Mononuclear cell (primary cell): ENCODE data around the gene NTSR1. TPM values are rescaled to one million over a fixed set of nuclear protein-coding genes. Genes with fewer than 3 reads are reported as not detected.

ENCODE experiments used
- H3K27me3 ChIP-seq: 2 replicates; pipeline ENCODE4 v1.6.0; 2011; ENCODE audit warnings: low read length, control low read depth; ENCODE audit not compliant: insufficient read depth
- H3K4me1 ChIP-seq: 2 replicates; pipeline ENCODE4 v1.5.1; 2011; ENCODE audit warnings: mild to moderate bottlenecking, low read length, control low read depth; ENCODE audit not compliant: insufficient read depth
- H3K4me3 ChIP-seq: 2 replicates; pipeline ENCODE4 v1.5.1; 2011; ENCODE audit warnings: mild to moderate bottlenecking, low read length, moderate library complexity
- H3K9me3 ChIP-seq: 2 replicates; pipeline ENCODE4 v1.5.1; 2011; ENCODE audit warnings: low read depth, mild to moderate bottlenecking, control low read depth, low read length
- total RNA-seq: library from RNA; depleted of rRNA; stranded (reverse); fragments of >200 nt; gene quantifications from one replicate; pipeline ENCODE4 v1.2.3, GENCODE V29; 2012

The NTSR1 gene
- total RNA-seq, 1 donor, result 0.73 TPM

- Histone ChIP-seq H3K4me1 (no peaks in the 10 kb centered on the region), H3K4me3 (no peak overlapping the region), H3K27me3 (no peaks in the 10 kb centered on the region), H3K9me3 (no peaks in the 10 kb centered on the region)
These were observed 54.8 kb downstream of the NTSR1 start for GRCh38 chr20:62763404-62763803.

DNA sequence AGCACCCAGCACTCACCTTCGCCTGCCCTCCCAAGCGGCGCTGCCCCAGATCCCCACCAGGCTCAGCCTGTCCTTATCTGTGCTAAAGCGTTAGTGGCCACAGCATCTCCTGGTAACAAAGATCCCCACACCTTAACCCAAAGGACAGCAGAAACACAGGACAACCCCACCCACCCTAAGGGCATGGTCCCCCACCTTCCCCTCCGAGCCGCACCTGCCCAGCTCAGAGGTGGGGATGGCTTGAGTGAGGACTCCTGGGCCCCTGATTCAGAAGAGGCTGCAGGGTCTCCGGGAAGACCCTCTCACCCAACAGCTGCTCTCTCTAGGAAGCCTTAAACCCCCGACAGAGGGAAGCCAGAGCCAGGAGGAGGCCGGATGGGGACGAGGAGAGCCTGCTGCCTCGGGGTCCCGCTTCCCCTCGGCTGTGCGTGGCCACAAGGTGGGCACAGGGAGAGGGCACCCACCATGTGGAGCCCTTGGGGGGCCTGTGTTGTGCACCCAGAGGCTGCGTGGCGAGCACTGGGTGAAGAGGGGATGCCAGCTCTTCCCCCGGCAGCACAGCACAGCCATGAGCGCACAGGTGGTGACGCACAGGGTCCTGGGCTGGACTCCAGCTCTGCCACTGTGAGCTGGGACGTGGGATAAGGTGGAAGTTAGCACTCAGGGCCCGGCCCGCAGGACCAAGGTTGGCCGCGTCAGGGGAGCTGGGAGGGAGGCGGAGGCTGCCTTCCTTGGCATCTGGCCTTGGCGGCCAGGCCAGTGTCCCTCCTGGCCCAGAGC, 55.7 kb downstream of the NTSR1 start:
- no peaks in the 10 kb centered on the region for H3K27me3 ChIP-seq
- H3K9me3 ChIP-seq, result no peaks in the 10 kb centered on the region
- H3K4me1 ChIP-seq, result no peaks in the 10 kb centered on the region
- H3K4me3 ChIP-seq, result no peak overlapping the region

DNA sequence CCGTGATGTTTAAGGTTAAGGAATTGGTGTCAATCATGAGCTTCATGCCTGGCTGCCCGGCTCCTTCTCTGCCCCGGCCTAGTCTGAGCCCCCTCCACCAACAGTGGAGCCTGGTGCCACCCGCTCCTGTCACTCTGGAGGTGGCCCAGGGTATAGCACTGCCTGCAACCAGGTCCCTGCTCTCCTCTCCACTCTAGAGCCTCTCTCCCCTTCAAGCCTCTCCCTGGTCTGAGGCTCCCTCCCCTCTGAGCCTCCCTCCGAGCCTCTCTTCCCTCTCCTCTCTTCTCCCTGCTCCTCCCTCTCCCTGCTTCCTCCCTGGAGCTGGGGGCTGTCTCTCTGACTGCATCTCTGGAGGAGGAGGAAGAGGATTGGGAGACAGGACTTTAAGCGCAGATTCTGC, 56.4 kb downstream of the NTSR1 start:
- Histone ChIP-seq H3K4me3 (no peak overlapping the region), H3K9me3 (no peaks in the 10 kb centered on the region), H3K4me1 (no peaks in the 10 kb centered on the region), H3K27me3 (no peaks in the 10 kb centered on the region)

- Histone ChIP-seq H3K9me3 (no peaks in the 10 kb centered on the region), H3K27me3 (no peaks in the 10 kb centered on the region), H3K4me3 (no peak overlapping the region), H3K4me1 (no peaks in the 10 kb centered on the region)
These were observed 56.9 kb downstream of the NTSR1 start for GRCh38 chr20:62765432-62766070.

- Histone ChIP-seq H3K27me3 (no peaks in the 10 kb centered on the region), H3K9me3 (no peaks in the 10 kb centered on the region), H3K4me1 (no peaks in the 10 kb centered on the region), H3K4me3 (no peak overlapping the region)
These were observed 57.4 kb downstream of the NTSR1 start for GRCh38 chr20:62766071-62766450.

- Histone ChIP-seq H3K4me3 (no peak overlapping the region), H3K27me3 (no peaks in the 10 kb centered on the region), H3K9me3 (no peaks in the 10 kb centered on the region), H3K4me1 (no peaks in the 10 kb centered on the region)
These were observed 58.1 kb downstream of the NTSR1 start for GRCh38 chr20:62766716-62767115.

DNA sequence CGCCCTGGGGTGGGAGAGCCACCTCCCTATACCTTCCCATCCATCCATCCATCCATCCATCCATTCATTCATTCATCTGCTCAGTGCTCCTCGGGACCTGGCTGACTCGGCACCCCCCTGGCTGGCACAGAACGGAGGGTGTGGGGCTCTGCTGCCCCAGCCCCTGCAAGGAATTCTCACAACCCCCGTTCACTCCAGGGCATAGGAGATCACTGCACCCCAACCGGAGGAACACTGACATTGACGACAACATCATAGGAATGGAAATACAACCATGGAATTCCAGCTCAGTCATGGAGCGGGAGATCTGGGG, 59.6 kb downstream of the NTSR1 start:
- Histone ChIP-seq H3K4me3 (no peak overlapping the region), H3K9me3 (no peaks in the 10 kb centered on the region), H3K27me3 (no peaks in the 10 kb centered on the region), H3K4me1 (no peaks in the 10 kb centered on the region)

DNA sequence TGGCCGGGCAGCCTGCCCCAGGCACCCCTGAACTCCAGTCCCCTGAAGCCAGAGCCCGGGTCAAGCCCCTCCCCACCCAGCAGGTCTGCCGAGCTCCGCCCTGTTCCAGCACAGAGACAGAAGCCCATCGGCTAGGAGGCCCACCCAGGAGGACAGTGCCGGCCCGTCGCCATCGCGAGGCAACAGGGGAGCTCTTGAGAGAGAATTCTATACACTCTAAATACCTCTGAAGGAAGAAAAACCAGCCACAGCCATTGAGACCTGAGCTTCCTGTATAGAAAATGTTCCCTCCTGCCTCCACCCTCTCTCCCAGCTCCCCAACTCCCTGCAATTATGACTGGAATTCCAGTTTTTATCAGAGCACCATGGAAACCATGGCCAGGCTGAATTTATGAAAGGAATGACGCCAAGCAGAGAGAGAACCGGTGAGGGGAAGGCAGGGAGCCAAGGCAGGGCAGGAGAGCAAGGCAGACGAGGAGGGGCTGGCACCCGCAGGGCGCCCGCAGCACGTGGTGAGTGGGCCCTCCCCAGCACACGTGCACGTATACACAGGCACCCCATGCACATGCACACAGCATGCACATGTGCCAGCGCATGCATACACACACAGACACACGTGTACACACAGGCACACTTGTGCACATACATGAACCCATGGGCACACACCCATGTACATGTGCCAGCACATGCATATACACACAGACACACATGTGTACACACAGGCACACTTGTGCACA, 60.1 kb downstream of the NTSR1 start:
- no peaks in the 10 kb centered on the region for H3K4me1 ChIP-seq
- no peaks in the 10 kb centered on the region for H3K27me3 ChIP-seq
- H3K4me3 ChIP-seq, result no peak overlapping the region
- H3K9me3 ChIP-seq, result no peaks in the 10 kb centered on the region

DNA sequence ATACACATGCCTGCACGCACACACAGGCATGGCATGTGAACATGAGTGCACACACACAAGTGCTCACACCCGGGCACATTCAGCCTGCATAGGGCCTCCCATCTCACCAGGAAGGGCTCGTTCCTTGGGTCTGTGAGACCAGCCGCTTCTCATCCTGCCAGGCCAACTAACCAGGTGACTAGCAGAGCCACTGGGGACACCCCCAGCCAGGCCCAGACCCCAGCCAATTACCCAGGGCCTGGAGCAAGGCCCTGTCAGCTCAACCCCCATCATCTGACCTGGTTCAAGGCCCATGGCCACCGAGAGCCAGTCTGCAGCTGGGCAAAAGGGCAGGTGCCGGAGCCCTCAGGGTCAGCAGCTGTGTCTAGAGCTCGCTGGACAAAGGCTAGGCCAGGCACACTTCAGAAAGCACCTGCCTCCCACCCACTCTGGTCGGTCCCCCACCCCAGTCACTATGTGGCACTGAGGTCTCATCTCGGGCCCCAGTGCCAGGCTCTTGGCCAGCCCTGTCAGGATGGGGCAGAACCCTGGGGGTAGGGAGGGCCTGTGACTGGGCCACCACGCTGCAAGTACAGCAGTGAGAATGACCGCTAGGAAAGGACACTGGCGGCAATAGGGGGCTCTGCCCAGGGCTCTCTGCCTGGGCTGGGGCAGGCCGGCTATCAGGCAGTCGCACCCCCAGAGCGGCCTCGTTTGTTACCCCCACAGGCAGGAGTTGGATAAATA, 60.9 kb downstream of the NTSR1 start:
- no peaks in the 10 kb centered on the region for H3K27me3 ChIP-seq
- no peak overlapping the region for H3K4me3 ChIP-seq
- H3K9me3 ChIP-seq, result no peaks in the 10 kb centered on the region
- peaks cover 4% of the 10 kb centered on the region for H3K4me1 ChIP-seq

DNA sequence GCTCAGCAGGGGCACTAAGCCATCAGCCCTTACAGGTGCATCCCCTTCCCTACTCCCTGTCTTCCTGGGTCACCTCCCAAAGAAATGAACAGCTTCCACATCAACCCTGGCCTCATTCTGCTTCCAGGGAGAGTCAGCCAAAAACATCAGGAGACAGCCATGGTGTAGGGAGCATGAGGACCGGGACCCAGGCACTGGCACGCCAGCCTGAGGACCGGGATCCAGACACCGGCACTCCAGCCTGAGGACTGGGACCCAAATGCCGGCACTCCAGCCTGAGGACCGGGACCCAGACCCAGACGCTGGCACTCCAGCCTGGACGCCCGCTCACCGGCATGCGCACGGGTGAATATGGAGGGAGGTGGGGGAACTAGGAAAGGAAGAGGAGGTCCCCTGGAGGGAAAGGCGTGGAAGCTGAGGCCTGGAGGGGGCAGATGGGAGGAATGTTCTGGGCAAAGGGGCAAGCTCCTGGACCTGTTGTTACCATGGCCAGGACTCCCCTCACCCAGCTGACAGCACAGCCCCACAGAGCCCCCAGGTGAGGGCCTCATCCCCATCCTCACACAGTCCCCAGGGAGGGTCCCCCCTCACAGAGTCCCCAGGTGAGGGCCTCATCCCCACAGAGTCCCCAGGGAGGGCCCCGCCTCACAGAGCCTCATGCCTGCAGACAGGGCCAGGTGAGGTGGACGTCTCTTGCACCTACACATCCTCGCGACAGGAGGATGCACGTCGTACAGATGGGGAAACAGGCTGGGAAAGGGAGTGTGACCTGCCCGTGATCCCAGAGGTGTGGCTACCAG, 61.7 kb downstream of the NTSR1 start:
- no peaks in the 10 kb centered on the region for H3K27me3 ChIP-seq
- H3K9me3 ChIP-seq, result no peaks in the 10 kb centered on the region
- no peak overlapping the region for H3K4me3 ChIP-seq
- H3K4me1 ChIP-seq, result peaks cover 12% of the 10 kb centered on the region

DNA sequence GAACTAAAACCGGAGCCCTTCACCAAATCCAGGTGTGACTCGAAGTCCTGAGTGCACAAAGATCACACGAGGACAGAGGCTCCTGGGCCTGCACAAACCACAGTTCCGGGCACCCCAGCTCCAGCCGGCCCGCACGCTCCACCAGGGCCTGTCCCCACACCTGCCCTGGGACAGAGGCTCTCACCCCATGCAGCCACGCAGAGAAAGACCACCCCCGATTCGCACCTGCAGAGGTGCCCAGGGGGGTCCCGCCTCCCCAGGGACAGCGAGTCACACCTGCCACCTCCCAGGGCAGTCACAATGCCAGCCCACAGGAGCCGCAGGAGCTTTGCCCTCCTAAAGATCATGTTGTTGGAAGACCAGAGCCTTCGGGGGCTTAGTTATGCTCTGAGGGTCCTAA, 62.3 kb downstream of the NTSR1 start:
- no peaks in the 10 kb centered on the region for H3K27me3 ChIP-seq
- no peak overlapping the region for H3K4me3 ChIP-seq
- no peaks in the 10 kb centered on the region for H3K9me3 ChIP-seq
- H3K4me1 ChIP-seq, result peaks cover 18% of the 10 kb centered on the region

DNA sequence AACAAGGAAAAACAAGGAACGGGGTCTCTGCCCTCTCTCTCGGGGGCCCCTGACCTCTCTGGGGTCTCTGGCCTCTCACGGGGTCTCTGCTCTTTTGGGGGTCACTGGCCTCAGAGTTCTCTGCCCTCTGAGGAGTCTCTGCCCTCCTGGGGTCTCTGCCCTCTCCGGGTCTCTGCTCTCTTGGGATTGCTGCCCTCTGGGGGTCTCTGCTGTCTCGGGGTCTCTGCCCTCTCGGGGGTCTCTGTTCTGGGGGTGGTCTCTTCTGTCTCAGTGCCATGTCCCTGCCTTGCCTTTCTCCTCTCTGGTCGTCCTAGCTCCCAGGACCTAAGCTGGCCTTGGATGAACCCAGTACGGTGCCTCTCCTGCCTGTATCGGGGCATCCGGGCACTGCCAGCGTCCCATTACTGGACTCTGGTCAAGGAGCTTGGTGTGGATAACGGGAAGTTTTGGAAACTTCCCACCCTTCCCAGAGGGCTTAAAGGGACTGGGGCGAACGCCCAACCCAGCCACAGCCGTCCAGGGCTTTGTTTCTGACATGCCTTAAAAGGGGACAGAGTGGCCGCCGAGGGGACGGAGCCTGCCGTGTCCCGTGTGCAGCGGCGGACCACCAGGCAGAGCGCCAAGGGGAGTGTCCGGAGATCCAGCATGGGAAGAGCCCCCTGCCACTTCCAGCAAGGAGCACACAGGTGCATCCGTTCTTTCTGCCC, 62.9 kb downstream of the NTSR1 start:
- H3K27me3 ChIP-seq, result no peaks in the 10 kb centered on the region
- no peaks in the 10 kb centered on the region for H3K9me3 ChIP-seq
- H3K4me1 ChIP-seq, result peaks cover 24% of the 10 kb centered on the region
- H3K4me3 ChIP-seq, result no peak overlapping the region

DNA sequence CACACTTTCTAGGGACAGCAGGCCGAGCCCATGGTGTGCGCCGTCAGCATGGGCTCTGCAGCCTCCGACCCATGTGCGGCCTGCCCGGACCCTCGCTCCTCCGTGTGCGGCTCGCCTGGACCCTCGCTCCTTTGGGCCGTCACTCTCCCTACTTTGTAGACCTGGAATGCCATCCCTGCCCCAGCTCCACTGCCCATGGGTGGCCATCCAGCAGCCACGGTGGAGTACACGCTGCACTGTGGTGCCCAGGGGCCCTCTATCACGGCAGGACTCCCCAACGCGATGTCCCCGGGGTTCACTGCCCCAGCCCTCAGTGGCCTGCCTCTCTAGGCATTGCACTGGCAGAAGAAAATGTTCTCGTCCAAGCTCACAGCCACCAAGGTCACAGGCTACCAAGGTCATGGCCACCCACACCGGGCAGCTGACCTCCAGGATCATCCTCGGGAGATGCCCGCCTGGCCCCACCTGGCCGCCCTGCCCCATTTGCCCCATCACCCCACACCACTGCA, 63.5 kb downstream of the NTSR1 start:
- Histone ChIP-seq H3K9me3 (no peaks in the 10 kb centered on the region), H3K4me3 (no peak overlapping the region), H3K27me3 (no peaks in the 10 kb centered on the region), H3K4me1 (peaks cover 29% of the 10 kb centered on the region)

DNA sequence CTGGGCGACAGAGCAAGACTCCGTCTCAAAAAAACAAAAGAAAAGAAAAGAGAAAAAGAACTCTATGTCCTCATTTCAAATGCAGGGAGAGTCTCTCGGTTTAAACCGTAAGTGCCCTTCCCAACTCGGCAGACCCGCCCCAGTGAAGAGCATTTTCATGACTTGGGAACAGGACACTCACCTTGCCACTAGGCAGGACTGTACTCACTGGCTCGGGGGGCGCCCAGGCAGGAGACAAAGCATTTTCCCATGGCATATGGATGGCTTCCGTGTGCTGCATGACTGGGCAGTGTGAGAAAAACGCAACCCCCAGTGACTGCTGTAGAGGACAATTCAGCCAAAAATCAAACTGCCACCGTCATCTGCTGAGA, 64.0 kb downstream of the NTSR1 start:
- no peaks in the 10 kb centered on the region for H3K27me3 ChIP-seq
- H3K4me1 ChIP-seq, result peaks cover 33% of the 10 kb centered on the region
- no peak overlapping the region for H3K4me3 ChIP-seq
- no peaks in the 10 kb centered on the region for H3K9me3 ChIP-seq
